ENCODE results near the gene CST7. TPM values are rescaled to one million over a fixed set of nuclear protein-coding genes. Genes with fewer than 3 reads are reported as not detected.
A peak's percentile ranks its signal among the peaks of the same experiment; 100 is the strongest.

The CST7 gene
- total RNA-seq, 1 experiment from 2014 or later: 6.8 TPM

- DNase-seq (ENCODE audit: low read depth): no peak
These were observed 53.9 kb downstream of the CST7 start for GRCh38 chr20:25003002-25003401.

- peak; percentile 74 for DNase-seq (ENCODE audit: low read depth)
These were observed 56.2 kb downstream of the CST7 start for GRCh38 chr20:25005220-25005619.

GRCh38 chr20:25005661-25006060 is 56.6 kb downstream of the CST7 start:
- no peak for DNase-seq (ENCODE audit: low read depth)

GRCh38 chr20:25006431-25007167 is 57.5 kb downstream of the CST7 start:
- DNase-seq (ENCODE audit: low read depth): no peak

- DNase-seq (ENCODE audit: low read depth): no peak
These were observed 58.6 kb downstream of the CST7 start for GRCh38 chr20:25007491-25008305.

GRCh38 chr20:25008388-25009217 is 59.5 kb downstream of the CST7 start:
- no peak for DNase-seq (ENCODE audit: low read depth)

Other genes starting within 250 kb of the CST7 start
- 129 and 214 TPM in 2 replicates for gene APMAP, start 43.5 kb downstream of the CST7 start, total RNA-seq (2014; rRNA removed; shearing (Covaris generic))
- gene ACSS1, start 108.9 kb downstream of the CST7 start, total RNA-seq (2014; rRNA removed; shearing (Covaris generic)): 0.17 and 0.32 TPM in 2 replicates
- 0.32 TPM in 1 of 2 replicates, not detected in the other for gene VSX1, start 132.9 kb downstream of the CST7 start, total RNA-seq (2014; rRNA removed; shearing (Covaris generic))
- gene ENTPD6, start 246.4 kb downstream of the CST7 start, total RNA-seq (2014; rRNA removed; shearing (Covaris generic)): 57.9 and 67.9 TPM in 2 replicates

Measured in M059J (cell line).